Activated CD4-positive, alpha-beta T cell treated with anti-CD3 and anti-CD28 coated beads for 24 hours (primary cell): ENCODE measurements around the gene ZNF518B.
A peak's percentile ranks its signal among the peaks of the same experiment; 100 is the strongest.

Experiments used
- DNase-seq, 2 donors: peaks; one replicate each; pipeline ENCODE4 v3.0.0-alpha.2; 2020; ENCODE audit warnings: low read depth in 2 of 2

The ZNF518B gene, protein sequence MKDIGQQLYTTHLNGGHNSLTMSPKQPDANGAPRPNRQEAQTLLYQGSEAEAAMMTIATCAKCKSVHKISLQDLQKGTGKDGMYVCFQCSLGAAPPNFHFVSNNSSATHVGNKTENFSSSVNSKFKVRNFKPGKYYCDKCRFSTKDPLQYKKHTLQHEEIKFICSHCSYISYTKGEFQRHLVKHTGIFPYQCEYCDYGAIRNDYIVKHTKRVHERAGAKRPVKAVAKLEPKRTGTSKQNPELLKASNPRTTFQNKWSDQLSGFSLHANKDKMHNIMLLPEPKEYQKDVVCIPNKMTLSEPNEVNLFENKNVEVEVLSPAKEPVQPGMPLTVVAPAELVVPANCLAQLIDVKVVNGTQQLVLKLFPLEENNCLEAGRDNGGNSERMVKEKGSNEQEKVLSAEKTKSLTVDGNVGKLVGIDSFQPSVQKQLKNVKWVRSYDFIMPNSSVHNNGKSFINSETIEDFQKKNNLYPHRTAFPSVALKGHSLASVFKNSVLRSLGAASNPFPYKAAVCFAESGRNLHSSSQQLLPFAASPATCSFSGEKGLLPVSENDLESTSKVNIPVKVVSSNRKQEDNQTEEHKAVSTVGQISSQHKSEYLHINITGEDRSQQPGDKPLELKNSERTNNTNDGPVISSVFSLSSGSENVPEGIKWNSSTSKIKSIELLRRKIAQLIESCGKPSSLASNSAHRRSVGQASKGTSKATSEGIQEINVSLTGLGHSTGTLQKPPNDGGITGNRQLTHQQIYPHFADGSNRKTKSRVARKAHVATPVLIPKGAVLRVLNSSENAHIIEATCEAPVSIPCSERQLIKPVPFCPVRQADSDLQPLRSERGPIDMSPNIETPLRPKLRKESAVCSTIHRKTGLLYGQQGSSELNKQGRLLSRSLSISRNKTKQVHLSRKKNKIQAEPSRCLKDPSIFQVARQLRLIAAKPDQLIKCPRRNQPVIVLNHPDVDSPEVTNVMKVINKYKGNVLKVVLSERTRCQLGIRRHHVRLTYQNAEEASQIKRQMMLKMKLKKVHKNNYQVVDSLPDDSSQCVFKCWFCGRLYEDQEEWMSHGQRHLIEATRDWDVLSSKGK

DNA sequence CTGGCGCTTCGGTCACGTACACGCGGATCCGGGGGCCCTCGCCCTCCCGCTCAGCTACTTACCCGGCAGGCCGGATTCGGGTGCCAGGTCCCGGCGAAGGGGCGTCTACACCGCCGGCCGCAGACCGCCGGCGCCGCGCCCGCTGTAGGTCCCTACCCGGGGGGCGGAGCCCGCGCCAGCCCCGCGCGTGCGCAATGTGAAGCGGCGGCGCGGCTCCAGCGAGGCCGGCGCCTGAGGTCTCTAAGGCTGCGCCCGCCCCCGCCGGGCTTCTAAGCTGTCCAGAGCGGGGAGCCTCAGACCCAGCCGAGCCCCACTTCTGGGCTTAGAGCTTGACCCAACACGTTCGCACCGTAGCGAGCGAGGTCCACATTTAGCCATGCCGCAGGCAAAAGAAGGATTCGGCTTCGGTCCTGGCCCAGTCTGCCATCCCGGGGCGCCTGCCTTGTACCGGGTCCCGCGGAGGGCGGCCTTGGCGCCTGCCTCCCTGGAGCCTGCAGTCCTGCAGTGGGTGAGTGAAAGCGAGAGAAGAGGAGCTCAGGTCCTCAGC is at the start of gene ZNF518B:
Gene ZNF518B (minus strand): TSS at position 172 of the 547 bp plus-strand sequence. CDS start 11,098 bp downstream, outside the sequence.
- DNase-seq, result peak; percentile 61 to 71

DNA sequence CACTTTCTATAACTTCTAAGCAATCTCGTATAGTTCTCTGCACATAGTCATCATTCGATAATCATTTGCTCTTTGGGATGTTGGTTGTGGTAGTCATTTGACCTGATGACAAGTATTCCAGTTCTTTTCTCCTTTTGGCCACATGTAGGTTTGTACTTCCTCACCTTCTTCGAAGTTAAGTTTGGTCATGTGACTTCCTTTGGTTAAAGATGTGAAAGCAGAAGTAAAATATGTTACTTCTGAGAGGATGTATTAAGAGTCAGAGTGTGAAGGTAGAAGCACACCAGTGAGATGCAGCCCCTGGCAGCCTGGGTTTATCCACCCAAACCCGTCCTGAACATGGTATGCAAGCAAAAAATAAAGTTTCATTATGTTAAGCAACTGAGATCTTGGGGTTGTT is 48.9 kb upstream of the ZNF518B start:
- DNase-seq, result no peak

- no peak for DNase-seq
These were observed 47.4 kb upstream of the ZNF518B start for GRCh38 chr4:10504570-10505179.

DNA sequence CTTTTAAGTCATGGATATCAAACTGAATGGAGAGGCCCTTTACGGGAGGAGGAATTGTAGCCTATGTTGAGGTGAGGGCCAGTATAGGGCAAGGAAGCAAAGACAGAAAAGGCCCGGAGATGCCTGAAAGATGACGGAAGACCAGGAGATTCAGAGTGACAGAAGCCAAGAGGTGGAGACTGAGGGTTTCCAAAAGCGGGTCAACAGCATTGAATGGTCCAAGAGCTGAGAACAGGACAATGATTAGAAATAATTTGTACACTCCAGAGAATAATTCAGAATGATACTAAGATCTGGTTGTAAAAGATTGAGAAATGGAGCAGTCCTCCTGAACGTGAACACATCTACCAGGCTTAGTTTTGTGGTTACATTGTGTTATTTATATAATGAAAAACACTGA is 45.5 kb upstream of the ZNF518B start:
- DNase-seq, result no peak

DNA sequence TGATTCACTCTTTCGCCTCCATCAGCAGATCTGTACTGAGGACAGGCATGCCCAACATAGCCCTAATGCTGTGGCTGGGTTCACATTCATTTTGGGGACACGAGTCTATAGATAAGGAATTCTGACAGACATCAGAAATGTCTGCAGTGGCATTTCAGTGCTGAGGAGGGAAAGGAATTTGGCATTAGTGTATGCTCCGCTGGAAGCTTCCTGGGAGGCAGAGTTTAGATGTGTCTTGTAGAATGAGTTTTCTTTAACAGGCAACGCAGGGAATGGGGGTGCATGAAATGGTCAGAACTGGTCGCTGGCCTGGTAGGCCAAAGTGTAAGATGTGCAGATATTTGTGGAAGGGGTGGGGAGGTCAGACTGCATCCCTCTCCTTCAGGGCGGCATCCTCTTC is 43.5 kb upstream of the ZNF518B start:
- no peak for DNase-seq

DNA sequence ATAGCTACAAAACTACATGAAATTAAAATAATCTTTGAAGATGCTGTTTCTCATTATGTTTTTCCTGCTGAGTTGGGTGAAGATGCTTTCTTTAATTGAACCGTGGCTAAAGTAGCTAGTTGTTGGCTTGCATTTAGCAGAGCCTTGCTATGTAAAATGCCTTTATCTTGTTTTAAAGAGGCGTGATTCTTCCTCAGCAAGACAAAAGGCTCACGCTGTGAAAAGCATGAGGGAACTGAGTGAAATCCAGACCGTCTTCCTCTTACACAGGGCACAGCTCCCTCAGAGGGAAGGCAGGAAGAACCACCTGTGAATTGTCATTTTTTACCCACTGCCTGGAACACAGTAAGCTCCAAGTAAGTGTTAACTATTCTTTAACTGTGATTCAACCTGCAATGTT is 39.0 kb upstream of the ZNF518B start:
- DNase-seq, result no peak

DNA sequence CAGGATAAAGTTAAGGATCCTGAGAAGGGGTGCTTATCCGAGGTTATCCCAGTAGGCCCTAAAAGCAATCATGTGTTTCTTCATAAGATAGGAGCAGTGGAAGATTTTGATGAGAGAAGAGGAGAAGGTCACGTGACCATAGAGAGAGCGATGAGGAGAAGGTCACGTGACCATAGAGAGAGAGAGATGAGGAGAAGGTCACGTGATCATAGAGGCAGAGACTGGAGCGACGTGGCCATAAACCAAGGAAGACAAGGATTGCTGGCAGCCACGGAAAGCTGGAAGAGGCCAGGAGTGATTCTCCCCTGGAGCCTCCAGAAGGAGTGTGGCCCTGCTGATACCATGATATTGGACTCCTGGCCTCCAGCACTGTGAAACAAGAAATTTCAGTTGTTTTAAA is 38.4 kb upstream of the ZNF518B start:
- DNase-seq, result no peak

- DNase-seq, result no peak
These were observed 35.2 kb upstream of the ZNF518B start for GRCh38 chr4:10492464-10492863.

GRCh38 chr4:10491401-10491800 is 34.2 kb upstream of the ZNF518B start:
- no peak for DNase-seq

- no peak for DNase-seq
These were observed 33.8 kb upstream of the ZNF518B start for GRCh38 chr4:10490996-10491395.

DNA sequence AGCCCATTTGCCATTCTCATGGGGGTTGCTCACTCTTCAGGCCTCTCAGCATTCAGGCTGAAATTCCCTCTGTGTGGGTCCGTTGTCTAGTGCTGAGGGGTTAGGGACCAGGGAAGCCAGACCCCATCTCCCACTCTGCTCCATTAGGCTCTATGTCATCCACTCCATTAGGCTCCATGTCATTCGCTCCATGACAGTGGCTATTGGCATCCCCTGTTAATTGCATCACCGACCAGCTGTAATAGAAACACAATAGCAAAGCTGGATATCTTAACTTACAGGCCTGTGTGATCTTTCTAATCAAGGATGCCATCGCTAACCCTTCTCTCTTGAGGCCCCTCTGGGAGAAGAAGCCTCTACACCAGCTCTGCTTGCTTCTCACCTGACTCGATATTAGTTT is 25.7 kb upstream of the ZNF518B start:
- no peak for DNase-seq

GRCh38 chr4:10480616-10481015 is 23.4 kb upstream of the ZNF518B start:
- no peak for DNase-seq

- no peak for DNase-seq
These were observed 21.4 kb upstream of the ZNF518B start for GRCh38 chr4:10478621-10479020.

- no peak for DNase-seq
These were observed 13.3 kb upstream of the ZNF518B start for GRCh38 chr4:10470505-10470904.

DNA sequence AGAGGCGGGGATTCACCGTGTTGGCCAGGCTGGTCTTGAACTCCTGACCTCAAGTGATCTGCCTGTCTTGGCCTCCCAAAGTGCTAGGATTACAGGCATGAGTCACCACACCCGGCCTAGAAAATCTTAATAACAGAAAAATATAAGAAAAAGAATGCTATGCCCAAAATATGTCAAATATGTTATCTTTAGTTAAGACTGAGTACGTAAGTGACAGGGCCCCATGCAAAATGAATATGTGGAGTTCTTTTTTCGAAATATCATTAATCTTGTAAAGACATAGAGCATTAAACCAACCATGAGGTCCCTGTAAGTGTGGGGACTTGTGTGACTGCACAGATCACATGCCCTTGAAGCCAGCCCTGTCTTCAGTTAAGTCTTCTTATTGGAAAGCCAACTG is 8.9 kb upstream of the ZNF518B start:
- no peak for DNase-seq

GRCh38 chr4:10462876-10463275 is 5.7 kb upstream of the ZNF518B start:
- no peak for DNase-seq

DNA sequence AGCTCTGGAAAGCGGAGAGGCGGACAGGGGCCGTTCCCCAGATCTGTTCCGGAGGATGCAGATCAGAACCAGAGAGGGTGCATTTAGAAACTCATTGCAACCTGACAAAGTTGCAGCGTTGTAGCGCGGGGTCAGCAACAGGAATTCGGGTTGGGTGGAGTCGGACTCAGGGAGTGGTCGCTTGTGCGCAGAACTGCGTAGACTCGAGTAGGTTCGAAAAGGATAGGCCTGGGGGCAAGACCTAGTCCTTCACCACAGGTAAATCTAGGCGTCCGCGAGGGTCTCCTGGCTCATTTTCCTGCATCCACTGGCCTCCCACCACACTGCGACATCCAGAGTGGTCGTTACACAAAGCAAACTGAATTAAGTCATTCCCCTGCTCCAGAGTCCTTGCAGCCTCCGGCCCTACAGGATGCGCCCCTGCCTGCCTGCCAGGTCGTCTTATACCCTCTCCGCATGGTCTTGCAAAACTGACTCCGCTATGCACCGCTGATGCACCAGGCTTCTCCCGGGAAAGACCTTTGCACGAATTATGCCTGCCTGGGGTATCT is 4.7 kb upstream of the ZNF518B start:
- no peak for DNase-seq

DNA sequence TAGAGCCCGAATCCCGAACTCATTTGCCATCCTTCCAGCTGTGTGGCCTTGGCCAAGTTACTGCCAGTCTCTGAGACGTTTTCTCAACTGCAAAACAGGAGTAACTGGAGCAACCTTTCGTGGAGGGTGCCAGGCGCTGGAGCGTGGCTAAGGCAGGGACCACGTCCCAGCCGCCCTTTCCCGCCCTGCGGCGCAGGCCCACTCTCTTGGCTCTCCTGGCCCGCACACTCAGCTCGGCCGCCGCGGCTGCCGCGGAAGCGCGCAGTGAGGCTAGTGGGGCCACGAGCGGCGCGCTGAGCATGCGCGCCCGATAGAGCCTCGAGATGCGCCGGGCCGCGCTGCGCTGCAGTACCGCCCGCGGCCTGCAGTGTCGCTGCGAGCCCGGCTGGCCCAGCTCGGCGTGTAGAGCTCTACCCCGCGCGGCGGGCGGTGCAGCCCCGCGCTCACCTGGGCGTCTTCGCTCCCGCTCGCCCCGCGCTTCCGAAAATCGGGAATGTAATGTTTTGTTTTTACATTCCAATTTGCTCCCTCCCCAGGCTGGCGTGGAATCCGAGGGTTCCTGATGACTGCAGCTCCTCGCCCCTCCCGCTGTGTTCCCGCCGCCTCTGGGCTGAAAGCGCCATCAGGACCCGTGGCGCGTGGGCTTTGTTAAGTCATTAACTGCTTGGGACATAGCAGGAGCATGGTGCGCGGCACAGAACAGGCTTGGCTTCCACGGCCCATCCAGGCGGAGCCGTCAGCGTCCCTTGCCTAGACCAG is 4.0 kb upstream of the ZNF518B start:
- DNase-seq, result peak; percentile 54 to 62

GRCh38 chr4:10460313-10461047 is 3.3 kb upstream of the ZNF518B start:
- DNase-seq, result no peak

DNA sequence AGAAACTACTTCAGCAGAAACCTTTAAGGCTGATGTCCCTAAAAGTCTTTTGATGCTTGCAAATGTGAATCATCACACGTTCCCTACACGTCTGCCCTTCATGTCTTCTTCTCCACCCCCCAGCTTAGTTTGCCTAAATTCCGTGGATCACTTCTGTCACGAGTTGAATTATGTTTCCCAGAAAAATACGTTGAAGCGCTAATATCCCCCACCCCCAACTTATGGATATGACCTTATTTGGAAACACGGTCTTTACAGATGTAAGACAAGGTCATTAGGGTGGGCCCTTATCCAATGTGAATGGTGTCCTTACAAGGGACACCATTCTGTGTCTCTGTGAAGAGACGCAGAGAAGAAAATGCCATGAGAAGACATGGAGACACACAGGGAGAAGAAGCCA is 2.1 kb upstream of the ZNF518B start:
- DNase-seq, result no peak
